GM21737 (cell line): ENCODE measurements around the gene MYO16.

ENCODE experiments used
- ATAC-seq: cut with Tn5 transposase; IDR thresholded peaks from one replicate; pipeline ENCODE4 v1.9.1; 2021; ENCODE audit warnings: mild to moderate bottlenecking, moderate library complexity; ENCODE audit not compliant: unreplicated experiment

MYO16 gene

DNA sequence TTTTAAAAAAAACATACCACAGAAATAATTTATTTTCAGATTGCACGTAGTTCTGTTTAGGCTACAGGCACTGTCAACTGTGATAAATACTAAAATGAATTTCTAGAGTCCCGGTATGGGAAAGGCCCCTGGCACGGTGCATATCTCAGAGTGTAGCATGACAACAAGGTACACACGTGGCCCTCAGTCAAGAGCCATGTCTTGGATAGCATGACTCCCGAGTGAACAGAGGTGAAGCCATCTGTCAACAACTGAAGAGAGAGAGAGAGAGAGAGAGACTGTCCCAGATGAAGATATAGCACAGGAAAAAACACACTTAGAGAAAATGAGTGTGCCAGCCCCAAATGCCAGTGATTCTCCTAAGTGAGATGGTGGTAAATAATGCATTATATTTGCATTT is 297.5 kb downstream of the MYO16 start:
- ATAC-seq, result no peak

DNA sequence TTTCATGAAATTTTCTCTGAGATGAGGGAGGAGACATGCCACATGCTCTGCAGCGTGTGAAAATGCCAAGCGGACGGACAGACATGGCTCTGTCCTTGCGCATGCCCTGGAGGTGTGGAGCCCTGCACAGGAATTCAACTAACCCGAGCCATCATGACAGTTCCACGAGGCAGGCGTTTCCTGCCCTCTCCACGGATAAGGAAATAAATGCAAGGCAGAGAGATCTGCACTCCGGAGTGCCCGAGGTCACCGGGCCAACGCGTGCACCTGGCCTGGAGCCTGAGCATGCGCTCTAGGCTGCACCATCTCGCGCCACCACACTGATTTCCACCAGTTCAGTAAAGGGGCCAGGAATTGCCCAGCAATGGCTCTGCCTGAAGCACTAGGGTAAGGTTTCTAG is 298.2 kb downstream of the MYO16 start:
- ATAC-seq, result no peak

DNA sequence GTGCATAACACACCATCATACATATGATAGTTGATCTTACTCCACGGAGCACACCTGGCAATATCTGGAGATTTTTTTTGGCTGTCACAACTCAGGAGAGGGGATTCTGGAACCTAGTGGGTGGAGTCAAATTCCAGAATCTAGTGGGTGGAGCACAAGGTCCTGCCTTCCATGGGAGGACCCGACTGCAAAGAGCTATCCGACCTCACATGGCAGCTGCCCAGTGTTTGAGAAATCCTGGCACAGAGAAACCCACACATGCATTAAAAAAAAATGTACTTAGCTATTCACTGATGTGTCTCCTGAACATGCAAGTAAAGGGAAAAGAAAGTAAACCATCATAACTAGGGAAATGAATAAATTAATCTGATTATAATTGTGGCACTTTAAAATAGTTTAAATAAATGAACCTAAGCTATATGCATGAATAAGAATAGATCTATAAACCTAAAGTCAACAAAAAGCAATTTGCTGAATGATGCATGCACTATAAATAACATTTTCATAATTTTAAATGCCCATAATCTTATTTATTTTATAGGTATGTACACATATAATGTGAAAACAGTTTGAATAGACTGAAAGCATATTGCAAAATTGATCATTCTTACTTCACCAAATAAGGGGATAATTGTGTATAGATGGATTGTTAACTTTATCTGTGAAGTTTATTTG is 300.3 kb downstream of the MYO16 start:
- no peak for ATAC-seq

DNA sequence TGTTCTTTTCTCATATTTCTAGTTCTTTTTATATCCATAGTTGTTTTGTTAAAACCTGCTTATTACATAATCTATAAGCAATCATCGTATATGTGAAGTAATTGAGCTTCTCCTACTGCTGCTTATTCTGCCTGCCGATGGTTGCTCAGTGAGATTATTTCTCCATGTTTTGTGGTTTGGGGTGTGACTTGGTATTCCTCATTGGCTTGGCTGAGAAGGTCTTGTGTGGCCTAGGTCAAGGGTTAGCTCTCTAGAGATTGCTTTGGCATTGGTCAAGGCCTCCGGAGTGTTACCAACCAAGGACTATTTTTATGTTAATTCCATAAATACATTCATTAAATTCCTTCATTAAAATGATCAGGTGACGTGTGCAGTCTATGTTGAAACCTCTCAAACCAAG is 302.8 kb downstream of the MYO16 start:
- ATAC-seq, result no peak

DNA sequence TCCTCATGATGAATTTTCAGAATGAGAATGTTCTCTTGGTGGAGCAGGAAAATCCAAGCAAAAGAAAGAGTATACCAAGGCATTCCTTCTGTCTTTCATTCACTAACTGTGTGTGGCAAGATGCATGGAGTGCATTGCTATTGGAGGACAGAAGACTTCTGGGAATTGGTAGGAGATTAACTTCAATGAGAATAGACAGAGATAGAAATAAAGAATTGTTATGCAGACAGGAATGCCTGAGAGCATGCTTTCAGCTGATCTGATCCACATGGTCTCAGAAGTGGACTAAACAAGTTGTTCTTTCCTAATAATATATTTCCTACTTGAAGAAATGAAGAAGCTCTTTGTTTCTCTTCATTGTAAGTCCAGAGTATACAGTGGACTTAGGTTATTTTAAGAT is 303.6 kb downstream of the MYO16 start:
- ATAC-seq, result no peak

DNA sequence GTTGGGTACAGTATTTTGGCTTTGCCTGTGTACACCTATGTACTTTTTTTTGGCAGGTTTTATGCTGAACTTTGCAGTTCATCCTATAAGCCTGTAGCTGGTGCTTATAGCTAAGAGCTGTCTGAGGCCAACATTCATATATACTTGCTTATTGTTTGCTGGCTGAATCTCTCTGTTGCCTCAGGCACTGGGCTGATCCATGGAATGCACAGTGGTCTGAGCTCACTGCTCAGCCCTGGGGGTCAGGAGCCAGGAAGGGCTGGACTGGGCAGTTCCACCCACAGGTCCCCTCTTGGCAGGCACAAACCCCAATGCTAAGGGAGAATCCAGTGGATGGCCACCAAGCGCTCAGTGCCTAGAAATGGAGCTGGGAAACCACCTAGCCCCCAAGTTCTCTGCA is 308.7 kb downstream of the MYO16 start:
- no peak for ATAC-seq

DNA sequence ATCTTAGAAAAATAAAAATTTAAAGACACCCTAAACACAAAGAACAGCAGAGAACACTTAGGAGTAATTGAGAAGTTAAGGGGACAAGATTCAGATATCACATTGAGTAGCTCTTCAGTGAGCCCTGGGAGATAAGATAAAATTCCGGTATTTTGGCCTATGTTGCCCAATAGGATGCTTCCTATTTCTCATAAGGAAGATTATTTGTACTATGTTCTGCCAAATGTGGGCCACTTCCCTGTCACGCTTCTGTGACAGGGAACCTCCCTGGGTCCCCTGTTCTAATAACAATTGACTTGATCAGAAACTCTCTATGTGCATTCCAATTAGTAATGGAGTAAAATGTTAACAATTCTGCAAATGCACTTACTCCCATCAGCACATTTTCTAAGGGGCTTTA is 310.7 kb downstream of the MYO16 start:
- no peak for ATAC-seq

DNA sequence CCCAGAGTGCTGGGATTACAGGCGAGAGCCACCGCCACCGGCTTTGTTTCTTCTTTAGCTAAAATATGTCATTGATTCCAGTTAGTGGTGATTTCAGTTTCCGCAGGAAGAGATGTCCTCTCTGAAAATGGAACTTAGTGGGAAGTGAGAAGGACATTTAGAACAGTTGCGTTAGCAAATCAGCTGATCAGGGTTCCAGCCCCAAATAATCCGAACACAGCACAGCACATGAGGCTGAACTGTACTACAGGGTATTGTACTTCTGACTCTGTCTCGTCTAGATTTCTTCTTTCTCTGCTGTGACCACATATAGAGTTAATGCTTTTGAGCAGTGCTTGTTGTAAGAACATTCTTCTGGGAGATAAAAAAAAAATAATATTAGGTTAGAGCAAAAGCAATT is 314.4 kb downstream of the MYO16 start:
- no peak for ATAC-seq

DNA sequence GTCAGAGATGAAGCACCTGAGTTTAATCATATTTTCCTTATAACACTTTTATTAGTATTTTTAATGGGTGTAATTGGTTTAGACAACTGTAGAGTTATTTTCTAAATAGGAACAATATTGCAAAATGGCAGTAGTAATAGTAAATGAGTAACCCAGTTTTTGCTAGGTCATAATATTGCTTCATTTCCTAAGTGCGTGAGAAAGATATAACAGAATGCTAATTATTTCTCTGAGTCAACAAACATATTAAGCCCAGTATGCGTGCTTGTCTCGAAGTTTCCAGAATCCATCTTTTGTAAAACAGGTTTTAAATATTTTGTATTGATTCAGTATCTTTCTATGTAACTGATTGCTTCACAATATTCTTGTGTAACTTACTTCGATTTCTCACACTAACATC is 315.3 kb downstream of the MYO16 start:
- no peak for ATAC-seq

DNA sequence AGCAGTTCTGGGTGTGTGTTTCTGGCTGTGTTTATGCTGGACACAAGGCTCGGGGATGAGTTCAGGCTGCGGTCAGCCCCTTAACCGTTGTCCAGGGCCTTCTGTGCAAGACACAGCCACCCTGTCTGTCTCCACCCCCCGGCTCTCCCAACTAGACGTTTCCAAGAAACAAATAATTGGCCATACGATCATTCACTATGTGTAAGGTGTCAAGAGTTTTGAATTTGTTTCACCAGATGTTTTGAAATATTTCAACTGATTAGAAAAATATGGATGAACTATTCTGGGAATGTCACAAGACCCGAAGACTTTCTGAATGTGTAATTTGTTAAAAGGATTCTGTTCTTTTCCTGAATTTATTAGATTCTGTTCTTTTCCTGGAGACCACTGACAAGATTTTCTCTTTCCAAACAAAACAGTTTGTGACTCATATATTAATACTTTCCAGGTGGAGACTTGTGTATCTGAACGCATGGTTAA is 318.2 kb downstream of the MYO16 start:
- no peak for ATAC-seq

DNA sequence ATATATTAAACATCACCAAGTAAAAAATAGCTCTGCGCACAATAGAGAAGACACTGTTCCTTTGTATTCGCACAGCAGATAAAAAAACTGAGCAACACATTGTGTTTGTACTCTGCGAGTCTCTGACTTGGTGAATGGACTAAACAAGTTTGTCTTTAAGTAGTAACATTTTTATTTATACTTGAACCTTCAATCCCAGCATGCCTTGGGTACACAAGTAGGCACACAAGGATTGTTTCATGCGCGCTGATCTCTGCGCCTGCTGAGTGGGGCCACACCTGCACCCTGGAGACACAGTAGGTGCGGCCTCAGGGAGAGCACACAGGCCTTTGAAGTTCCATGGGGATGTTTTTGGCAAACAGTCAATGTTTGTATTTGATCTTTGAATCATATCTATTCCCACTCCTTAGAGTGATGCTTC is 318.9 kb downstream of the MYO16 start:
- ATAC-seq, result no peak

DNA sequence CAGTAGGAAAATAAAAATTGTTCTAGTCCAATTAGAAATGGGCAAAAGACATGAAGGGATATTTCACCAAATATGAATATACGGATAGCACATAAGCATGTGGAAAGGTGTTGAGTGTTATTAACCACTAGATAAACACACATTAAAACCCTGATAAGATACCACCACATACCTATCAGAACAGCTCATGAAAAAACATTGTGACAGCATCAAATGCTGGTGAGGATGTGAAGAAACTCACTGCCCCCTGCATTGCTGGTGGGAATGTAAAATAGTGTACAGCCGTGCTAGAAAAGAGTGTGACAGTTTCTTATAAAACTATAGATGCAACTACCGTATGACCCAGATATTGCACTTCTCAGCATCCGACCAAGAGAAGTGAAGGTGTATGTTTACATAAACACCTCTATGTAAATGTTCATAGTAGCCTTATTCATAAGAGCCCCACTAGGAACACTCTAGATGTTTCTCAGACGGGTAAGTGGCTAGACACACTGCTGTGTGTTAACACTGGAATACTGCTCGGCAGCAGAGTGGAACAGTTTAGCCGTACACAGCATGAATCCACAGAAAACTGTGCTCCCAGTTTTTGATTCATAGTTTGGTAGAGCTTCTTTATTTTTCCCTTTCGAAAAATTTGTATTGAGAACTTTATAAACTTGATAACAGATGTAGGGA is 321.1 kb downstream of the MYO16 start:
- ATAC-seq, result no peak

DNA sequence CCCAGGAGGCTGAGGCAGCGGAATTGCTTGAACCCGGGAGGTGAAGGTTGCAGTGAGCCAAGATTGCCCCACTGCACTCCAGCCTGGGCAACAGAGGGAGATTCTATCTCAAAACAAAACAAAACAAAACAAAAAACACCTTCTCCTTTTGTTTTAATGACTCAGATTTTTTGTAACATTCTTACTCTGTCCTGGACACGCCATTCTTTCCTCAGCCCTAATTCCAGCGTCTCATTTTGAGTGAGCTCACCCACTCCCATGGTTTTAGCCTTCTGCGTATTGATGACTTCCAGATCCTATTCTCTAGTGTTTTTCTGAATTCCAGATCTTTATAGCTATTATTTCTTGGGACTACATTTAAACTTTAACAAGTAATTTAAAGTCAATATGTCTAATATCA is 326.3 kb downstream of the MYO16 start:
- no peak for ATAC-seq

DNA sequence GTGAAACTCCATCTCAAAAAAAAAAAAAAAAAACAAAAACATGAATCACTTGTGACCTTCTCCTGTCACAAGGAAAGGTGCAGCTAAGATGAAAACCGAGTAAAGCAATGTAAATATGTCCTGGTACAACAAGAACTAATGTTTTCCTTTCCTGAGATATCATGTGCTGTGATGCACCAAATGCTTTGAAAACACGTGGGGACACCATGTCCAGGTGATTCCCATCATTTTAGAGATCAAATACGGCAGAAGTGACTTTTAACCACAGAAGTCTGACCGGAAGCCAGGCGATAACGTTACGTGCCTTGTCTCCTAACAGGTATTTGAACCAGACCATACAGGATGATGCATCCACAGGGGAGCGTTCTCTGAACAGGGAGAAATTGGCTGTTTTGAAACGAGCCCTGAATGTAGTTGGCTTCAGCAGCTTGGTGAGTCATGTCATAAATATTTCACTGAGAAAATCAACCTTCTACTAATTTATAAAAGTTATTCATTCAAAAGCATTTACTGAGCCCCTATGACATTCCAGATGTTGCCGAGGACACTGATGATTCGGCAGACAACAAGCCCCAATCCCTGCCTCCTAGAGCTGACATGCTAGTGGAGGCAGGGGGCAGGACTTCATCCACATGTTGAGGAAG is 328.1 kb downstream of the MYO16 start:
- no peak for ATAC-seq

DNA sequence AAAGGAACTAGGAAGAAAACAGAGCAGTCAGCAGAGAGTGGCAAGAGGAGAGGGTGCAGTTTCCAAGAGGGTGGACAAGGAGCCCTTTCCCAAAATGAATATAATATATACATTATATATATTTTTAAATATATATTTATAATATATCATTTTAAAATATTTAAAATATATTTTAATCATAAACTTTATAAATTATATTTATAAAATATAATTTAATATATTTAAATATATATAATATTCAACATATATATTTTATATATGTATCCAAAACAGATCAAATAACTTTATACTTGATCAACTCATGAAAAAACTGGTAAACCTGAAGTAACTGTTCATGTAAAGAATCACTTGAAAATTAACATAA is 328.6 kb downstream of the MYO16 start:
- no peak for ATAC-seq

DNA sequence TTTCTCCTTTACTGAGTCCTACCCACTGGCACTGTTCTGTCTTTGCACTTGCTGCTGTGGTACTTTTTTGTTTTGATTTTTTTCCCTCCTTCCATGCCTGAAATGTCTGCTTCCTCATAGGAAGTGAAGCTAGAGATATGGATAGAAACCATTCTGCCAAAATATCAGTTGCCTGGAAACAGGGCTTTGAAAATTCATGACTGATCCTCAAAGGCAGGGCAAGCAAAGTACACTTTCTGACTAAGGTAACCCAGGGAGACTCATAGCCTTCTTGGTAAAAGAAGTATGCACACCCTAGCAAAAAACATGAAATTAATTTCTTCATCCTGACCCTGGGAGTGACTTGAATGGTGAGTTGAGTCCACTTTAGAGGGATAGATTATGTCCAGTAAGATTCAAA is 329.8 kb downstream of the MYO16 start:
- ATAC-seq, result no peak

DNA sequence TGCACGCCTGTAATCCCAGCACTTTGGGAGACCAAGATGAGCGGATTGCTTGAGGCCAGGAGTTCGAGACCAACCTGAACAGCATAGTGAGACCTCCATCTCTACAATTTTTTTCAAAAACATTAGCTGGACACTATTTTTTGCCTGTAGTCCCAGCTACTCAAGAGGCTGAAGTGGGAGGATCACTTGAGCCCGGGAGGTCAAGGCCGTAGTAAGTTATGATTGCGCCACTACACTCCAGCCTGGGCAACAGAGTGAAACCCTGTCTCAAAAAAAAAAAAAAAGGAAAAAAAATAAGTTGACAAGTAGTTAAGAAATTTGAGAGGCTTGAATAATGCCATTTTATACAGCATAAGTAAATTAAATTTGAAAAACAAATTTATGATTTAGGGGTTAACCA is 330.6 kb downstream of the MYO16 start:
- ATAC-seq, result no peak

DNA sequence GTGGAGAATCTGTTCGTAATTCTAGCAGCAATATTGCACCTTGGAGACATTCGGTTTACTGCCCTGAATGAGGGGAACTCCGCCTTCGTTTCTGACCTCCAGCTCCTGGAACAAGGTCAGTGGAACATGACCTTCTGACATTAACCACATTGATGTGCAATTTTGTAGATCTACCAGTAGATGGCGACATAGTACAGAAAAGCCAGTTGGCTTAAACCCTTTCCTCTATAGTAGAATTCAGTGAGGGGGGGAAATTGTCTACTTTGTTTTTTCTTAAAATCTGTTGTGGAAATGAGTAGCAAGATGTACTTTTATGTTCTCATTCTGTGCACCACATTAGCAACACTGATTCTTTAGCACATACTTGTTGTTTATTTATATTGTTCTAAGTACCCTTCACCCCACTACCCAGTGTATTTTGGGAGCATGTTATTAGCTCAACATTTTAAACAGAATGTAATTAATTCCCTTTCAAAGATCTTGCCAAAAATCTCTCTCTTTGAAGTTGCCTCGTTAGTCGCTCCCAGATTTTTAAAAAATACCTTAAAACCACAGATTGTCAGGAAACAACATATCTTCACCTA is 332.2 kb downstream of the MYO16 start:
- ATAC-seq, result peak; percentile 82

DNA sequence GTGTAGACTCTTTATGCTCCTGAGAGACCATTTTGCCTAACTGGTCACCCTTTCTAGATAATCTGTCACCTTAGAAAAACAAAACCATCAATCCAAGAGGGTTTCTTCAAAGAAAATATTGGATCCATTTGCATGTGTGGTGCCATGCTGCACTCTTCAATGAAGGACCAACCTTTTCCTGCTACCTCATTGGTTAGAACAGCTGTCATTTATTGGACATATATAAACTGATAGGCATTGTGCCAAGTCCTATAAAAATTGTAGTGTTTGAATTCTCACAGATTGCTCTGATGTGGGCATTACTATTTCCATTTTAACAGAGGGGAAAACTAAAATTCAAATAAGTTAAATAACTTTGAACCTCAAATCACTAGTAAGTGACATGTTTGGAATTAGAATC is 333.2 kb downstream of the MYO16 start:
- no peak for ATAC-seq

DNA sequence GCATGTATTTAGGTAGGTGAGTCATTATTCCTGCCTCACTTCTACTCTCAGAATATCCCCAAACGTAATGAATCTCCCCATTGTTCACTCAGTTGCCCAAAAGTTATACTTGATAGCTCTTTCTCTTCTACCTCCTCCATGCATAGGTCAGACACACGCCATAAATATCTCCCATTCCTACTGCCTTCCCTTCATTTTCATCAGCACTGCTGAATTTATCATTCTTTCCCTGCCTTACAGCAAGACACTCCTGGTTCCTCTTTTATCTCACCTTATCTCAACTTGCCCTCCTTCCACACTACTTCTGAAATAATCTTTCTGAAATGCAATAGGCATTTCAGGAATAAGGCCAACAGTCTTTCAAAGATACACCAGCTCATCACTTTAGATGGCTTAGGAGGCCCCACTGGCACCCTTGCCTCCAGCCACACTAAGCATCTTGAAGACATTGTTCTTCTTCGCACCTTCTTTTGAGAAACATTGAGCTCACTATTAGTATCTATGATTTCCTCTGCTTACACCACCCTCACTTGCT is 333.9 kb downstream of the MYO16 start:
- ATAC-seq, result no peak

DNA sequence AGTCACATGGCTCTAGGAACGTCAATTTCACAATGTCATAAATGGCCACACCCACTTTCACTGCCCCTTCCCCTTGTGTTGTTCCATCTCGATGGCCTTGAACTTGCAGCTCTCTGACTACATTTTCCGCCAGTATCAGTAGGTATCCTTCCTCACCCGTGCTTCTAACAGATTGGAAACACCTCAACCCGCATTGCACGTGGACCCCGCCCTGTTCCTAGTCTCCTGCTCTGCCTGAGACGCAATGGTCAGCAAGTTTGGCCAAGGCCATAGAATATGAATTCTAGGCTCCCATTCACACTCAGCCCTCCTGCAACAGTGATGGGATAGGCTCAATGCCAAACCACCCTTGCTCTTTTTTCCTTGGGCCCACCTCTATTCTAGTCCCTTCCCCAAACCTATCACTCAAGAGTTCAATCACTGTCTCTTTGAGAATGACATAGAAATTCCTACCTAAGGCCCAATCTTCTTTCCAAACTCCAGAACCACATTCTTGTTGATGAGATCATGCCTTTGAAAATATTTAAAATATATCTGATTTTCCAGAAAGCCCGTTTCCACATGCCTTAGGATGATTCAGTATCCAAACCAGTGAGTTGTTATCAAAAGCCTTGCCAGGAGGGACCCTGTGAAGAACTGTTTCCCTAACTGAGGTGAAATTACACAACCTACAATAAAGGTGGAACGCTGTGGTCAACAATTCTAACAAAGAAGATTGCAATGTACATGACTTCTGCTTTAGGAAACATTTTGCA is 334.6 kb downstream of the MYO16 start:
- ATAC-seq, result no peak
